Gastrocnemius medialis (tissue), 4 donors: Measurements from ENCODE around the gene TBCK. TPM values are rescaled to one million over a fixed set of nuclear protein-coding genes. Genes with fewer than 3 reads are reported as not detected.
"Not testable (repeated sequence)": the region's sequence is repeated elsewhere in the genome, so short reads cannot be mapped to it uniquely, and the experiment has no call there.

ENCODE experiments used
- ATAC-seq, 2 donors: fragments of 150-250 bp; one replicate each; pipeline ENCODE4 v1.9.1; 2016
- DNase-seq, 2 donors: peaks; one replicate each; pipeline ENCODE4 v3.0.0-alpha.2; 2019
- H3K27ac ChIP-seq, 4 donors: fragments of 200-600 bp; sonication (generic); 1 replicate in 1 of 4; 2 replicates in 3 of 4; pipeline ENCODE4 v1.5.1; 2016 to 2018; ENCODE audit warnings: mild to moderate bottlenecking in 2 of 4, moderate library complexity in 1 of 4
- H3K27me3 ChIP-seq, 3 donors: fragments of 200-600 bp; sonication (generic) in 2 of 3; 1 replicate in 1 of 3; 2 replicates in 2 of 3; pipeline versions ENCODE4 v1.5.1 to v1.6.0; 2016 to 2019; ENCODE audit warnings: mild to moderate bottlenecking in 1 of 3, moderate library complexity in 1 of 3
- H3K36me3 ChIP-seq, 2 donors: fragments of 200-600 bp; sonication (generic) in 1 of 2; one replicate each; pipeline ENCODE4 v1.5.1; 2017 to 2018
- H3K4me1 ChIP-seq, 2 donors: fragments of 200-600 bp; sonication (generic) in 1 of 2; one replicate each; pipeline ENCODE4 v1.5.1; 2016 to 2017; ENCODE audit warnings: mild to moderate bottlenecking in 2 of 2
- H3K4me3 ChIP-seq, 4 donors: fragments of 200-600 bp; sonication (generic) in 3 of 4; 1 replicate in 1 of 4; 2 replicates in 3 of 4; pipeline ENCODE4 v1.5.1; 2016 to 2019; ENCODE audit warnings: mild to moderate bottlenecking in 2 of 4
- H3K9me3 ChIP-seq, 3 donors: fragments of 200-600 bp; sonication (generic) in 2 of 3; 1 replicate in 1 of 3; 2 replicates in 2 of 3; pipeline ENCODE4 v1.5.1; 2016 to 2019
- CTCF ChIP-seq, 5 experiments: fragments of 450-650 bp in 3 of 5; fragments of 200-600 bp in 2 of 5; sonication (generic) in 2 of 5; IDR thresholded peaks in 4 of 5; conservative IDR thresholded peaks in 1 of 5; 1 replicate in 4 of 5; 2 replicates in 1 of 5; pipeline ENCODE4 v1.5.1; 2016 to 2019; ENCODE audit warnings: antibody characterized with exemption in 5 of 5, mild to moderate bottlenecking in 3 of 5, moderate library complexity in 3 of 5
- POLR2A ChIP-seq, 2 donors: fragments of 450-650 bp; IDR thresholded peaks; one replicate each; pipeline ENCODE4 v1.6.1; 2017; ENCODE audit warnings: antibody characterized with exemption in 2 of 2, mild to moderate bottlenecking in 2 of 2, moderate library complexity in 2 of 2
- in situ Hi-C, 4 donors: fragments of 200-750 bp; cut with MboI; loops; one replicate each; pipeline versions ENCODE4 v1.15.0 to v1.8.0; 2017; ENCODE audit warnings: low sequenced_read_pairs in 4 of 4
- intact Hi-C: fragments of 100-400 bp; cut with DNase I; formaldehyde crosslinking; loops from one replicate; pipeline ENCODE4 v1.15.1; 2023; ENCODE audit warnings: low total_unique reads
- total RNA-seq, 4 donors: library from RNA; depleted of rRNA; stranded (reverse); fragments of >200 nt; gene quantifications; one replicate each; pipeline versions ENCODE4 v1.1.0 to v1.2.3, GENCODE V29; 2016

Gene TBCK
- total RNA-seq, 4 donors from 2014 or later: 8.1 to 17.7 (median 12.2) TPM

DNA sequence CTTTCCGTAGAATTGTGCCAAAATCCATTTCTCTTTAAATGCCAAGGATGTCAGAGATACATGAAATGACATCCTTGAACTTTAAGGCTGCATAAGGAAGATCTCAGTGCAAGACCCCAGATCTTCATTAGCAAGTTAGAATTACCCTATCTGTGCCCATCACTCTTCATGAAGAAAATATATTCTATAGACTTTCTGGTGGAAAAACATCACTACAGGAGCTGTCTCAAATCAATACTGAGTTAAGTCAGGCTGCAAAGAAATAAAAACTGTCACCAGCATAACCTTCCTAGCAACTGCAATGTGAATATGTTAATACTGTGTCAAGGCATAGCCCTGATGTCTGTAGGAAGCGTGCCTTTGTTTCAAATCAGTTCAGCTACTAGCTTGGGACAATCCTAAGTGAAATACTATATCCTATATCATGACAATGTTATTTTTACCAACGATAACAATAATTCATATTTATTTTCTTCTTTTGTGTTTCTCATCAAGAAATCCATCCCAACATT is 173.3 kb downstream of the TBCK start:
- Histone ChIP-seq H3K27me3 (no peaks in the 10 kb centered on the region), H3K27ac (no peak overlapping the region), H3K4me1 (no peaks in the 10 kb centered on the region), H3K9me3 (no peaks in the 10 kb centered on the region), H3K36me3 (no peaks in the 10 kb centered on the region), H3K4me3 (no peak overlapping the region)
- DNase-seq (no peak), ATAC-seq (no peak)
- intact Hi-C loops: no loop called here
- in situ Hi-C loops: no loop called here
- TF ChIP-seq CTCF (IDR thresholded peaks at IDR 0.05 in 4 of 5, conservative IDR thresholded peaks at IDR 0.05 in 1 of 5): no peak
- TF ChIP-seq POLR2A (IDR thresholded peaks at IDR 0.05): no peak

DNA sequence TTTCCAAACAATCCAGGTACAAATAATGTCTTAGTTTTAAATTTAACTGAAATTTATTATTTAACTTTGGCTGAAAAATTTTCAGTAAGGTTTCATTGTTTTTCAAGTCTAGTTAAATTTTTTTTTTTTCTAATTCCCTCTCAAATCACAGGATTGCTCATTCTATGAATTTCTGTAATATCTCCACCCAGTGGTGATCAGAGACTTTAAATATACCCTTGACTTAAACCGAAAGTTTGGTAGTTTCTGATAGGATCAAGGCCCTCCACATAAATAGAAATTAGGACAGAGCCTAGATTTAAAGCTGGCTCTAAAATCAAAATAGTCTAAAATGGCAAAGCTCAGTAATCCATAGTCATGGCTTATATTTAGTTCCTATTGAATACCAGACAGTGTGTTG is 175.4 kb downstream of the TBCK start:
- TF ChIP-seq CTCF (IDR thresholded peaks at IDR 0.05 in 4 of 5, conservative IDR thresholded peaks at IDR 0.05 in 1 of 5) (no peak), POLR2A (IDR thresholded peaks at IDR 0.05) (no peak)
- in situ Hi-C loops (no loop called here), intact Hi-C loops (no loop called here)
- Histone ChIP-seq H3K9me3 (no peaks in the 10 kb centered on the region), H3K27me3 (no peaks in the 10 kb centered on the region), H3K27ac (no peak overlapping the region), H3K4me1 (no peaks in the 10 kb centered on the region), H3K36me3 (no peaks in the 10 kb centered on the region), H3K4me3 (no peak overlapping the region)
- no peak for DNase-seq
- no peak for ATAC-seq

DNA sequence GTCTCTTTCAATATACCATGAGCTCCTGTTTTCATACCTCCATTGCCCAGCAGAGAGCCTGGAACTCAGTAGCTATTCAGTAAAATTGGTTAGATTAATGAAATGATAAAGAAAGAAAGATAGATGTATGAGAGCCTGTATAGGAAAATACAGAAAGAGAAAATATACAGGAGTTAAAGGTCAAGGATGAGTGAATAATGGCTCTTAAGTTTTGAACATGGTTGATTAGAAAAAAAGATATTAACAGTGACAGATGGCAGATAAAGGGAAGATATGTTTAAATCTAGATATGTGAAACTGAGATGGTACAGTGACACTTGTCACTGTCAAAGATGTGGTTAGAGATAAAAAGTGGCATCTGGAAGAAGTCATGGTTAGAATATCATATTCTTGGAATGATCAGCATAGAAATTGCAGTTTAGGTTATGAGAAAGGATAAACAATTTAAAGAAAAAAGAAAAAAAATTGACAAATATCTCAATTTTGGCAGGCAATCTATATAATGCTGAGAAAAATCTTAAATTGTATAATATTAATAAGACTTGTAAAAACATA is 179.2 kb downstream of the TBCK start:
- Histone ChIP-seq H3K36me3 (no peaks in the 10 kb centered on the region), H3K4me1 (no peaks in the 10 kb centered on the region), H3K27me3 (no peaks in the 10 kb centered on the region), H3K27ac (no peak overlapping the region), H3K4me3 (no peak overlapping the region), H3K9me3 (no peaks in the 10 kb centered on the region)
- TF ChIP-seq CTCF (IDR thresholded peaks at IDR 0.05 in 4 of 5, conservative IDR thresholded peaks at IDR 0.05 in 1 of 5): no peak
- TF ChIP-seq POLR2A (IDR thresholded peaks at IDR 0.05): no peak
- intact Hi-C loops: no loop called here
- DNase-seq (no peak), ATAC-seq (no peak)
- in situ Hi-C loops: no loop called here

DNA sequence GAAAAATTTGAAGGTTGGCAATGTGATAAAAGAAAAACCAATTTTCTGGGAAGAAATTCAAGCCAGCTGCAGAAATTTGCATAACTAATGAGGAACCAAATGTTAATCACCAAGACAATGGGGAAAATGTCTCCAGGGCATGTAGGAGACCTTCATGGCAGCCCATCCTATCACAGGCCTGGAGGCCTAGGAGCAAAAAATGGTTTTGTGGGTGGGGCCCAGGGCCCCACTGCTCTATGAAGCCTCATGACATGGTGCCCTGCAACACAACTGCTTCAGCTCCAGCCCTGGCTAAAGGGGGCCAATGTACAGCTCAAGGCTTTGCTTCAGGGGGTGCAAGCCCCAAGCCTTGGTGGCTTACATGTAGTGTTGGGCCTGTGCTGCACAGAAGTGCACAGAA is 184.0 kb downstream of the TBCK start:
- TF ChIP-seq CTCF (IDR thresholded peaks at IDR 0.05 in 4 of 5, conservative IDR thresholded peaks at IDR 0.05 in 1 of 5) (no peak), POLR2A (IDR thresholded peaks at IDR 0.05) (no peak)
- no peak overlapping the region for H3K27ac ChIP-seq
- no peak overlapping the region for H3K4me3 ChIP-seq
- H3K27me3 ChIP-seq: no peaks in the 10 kb centered on the region
- ATAC-seq: no peak
- in situ Hi-C loops: no loop called here
- intact Hi-C loops: no loop called here
- H3K4me1 ChIP-seq: no peaks in the 10 kb centered on the region
- H3K9me3 ChIP-seq: no peaks in the 10 kb centered on the region
- no peaks in the 10 kb centered on the region for H3K36me3 ChIP-seq
- DNase-seq: no peak

DNA sequence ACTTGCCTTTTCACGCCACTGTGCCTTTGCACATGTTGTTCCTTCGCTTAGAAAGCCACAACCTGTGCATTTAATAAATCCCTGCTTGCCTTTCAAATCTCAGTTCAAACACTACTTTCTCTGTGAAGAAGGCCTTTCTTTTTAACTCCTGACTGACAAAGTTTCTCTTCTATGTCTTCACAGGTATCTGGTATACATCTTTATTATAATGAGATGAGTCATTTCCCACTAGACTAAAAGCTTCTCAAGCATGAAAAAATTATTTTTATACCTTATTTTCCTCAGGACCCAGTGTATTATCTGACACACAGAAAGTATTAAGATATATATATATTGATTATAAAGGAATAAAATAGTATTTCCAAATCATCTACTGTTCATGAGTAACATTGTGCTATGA is 189.9 kb downstream of the TBCK start:
- H3K9me3 ChIP-seq: no peaks in the 10 kb centered on the region
- TF ChIP-seq CTCF (IDR thresholded peaks at IDR 0.05 in 4 of 5, conservative IDR thresholded peaks at IDR 0.05 in 1 of 5) (no peak), POLR2A (IDR thresholded peaks at IDR 0.05) (no peak)
- no peak overlapping the region for H3K4me3 ChIP-seq
- no peak for ATAC-seq
- in situ Hi-C loops (no loop called here), intact Hi-C loops (no loop called here)
- no peak for DNase-seq
- H3K4me1 ChIP-seq: no peaks in the 10 kb centered on the region
- H3K36me3 ChIP-seq: no peaks in the 10 kb centered on the region
- H3K27ac ChIP-seq: no peak overlapping the region
- H3K27me3 ChIP-seq: no peaks in the 10 kb centered on the region

- in situ Hi-C loops, H3K4me1 ChIP-seq: not testable (repeated sequence)
Measured at GRCh38 chr4:106119949-106120555, 196.0 kb downstream of the TBCK start.

More at GRCh38 chr4:106119949-106120555, 196.0 kb downstream of the TBCK start:
- intact Hi-C loops, ATAC-seq, H3K27ac ChIP-seq, H3K9me3 ChIP-seq, DNase-seq, H3K27me3 ChIP-seq, H3K4me3 ChIP-seq, H3K36me3 ChIP-seq: not testable (repeated sequence)
